HEK293 (cell line): ENCODE results near the gene MTMR2.

Experiments
- OSR2 ChIP-seq: fragments of 450-650 bp; formaldehyde crosslinking; IDR thresholded peaks from 2 replicates; pipeline ENCODE4 v1.5.1; 2016; ENCODE audit warnings: missing biosample characterization, missing genetic modification characterization
- ZBTB8A ChIP-seq: fragments of 450-650 bp; formaldehyde crosslinking; IDR thresholded peaks from 2 replicates; pipeline ENCODE4 v1.5.1; 2016; ENCODE audit warnings: missing biosample characterization, missing genetic modification characterization
- ZFP3 ChIP-seq: fragments of 450-650 bp; formaldehyde crosslinking; IDR thresholded peaks from 2 replicates; pipeline ENCODE4 v1.5.1; 2016; ENCODE audit warnings: low read depth, missing biosample characterization, missing genetic modification characterization
- ZNF114 ChIP-seq: fragments of 450-650 bp; formaldehyde crosslinking; IDR thresholded peaks from 2 replicates; pipeline ENCODE4 v1.5.0; 2017; ENCODE audit warnings: missing biosample characterization, missing genetic modification characterization
- ZNF354C ChIP-seq: fragments of 450-650 bp; formaldehyde crosslinking; IDR thresholded peaks from 2 replicates; pipeline ENCODE4 v1.5.1; 2016; ENCODE audit warnings: missing biosample characterization, missing genetic modification characterization, low read depth, borderline replicate concordance
- ZNF660 ChIP-seq: fragments of 450-650 bp; IDR thresholded peaks from 2 replicates; pipeline ENCODE4 v1.5.1; 2018; ENCODE audit warnings: missing biosample characterization, mild to moderate bottlenecking, missing genetic modification characterization
- ZNF843 ChIP-seq: fragments of 450-650 bp; formaldehyde crosslinking; IDR thresholded peaks from 2 replicates; pipeline ENCODE4 v1.5.1; 2016; ENCODE audit warnings: missing biosample characterization, missing genetic modification characterization
- ZXDB ChIP-seq: fragments of 450-650 bp; formaldehyde crosslinking; IDR thresholded peaks from 2 replicates; pipeline ENCODE4 v1.5.1; 2016; ENCODE audit warnings: missing biosample characterization, missing genetic modification characterization
- TF ChIP-seq, protein P1 (sequence below): fragments of 450-650 bp; formaldehyde crosslinking; IDR thresholded peaks from 2 replicates; pipeline ENCODE4 v1.5.1; 2016; ENCODE audit warnings: missing biosample characterization, missing genetic modification characterization
- TF ChIP-seq, protein P2 (sequence below): fragments of 450-650 bp; formaldehyde crosslinking; IDR thresholded peaks from 2 replicates; pipeline ENCODE4 v1.5.1; 2016; ENCODE audit warnings: missing biosample characterization, missing genetic modification characterization
- TF ChIP-seq, protein P3 (sequence below): fragments of 450-650 bp; formaldehyde crosslinking; IDR thresholded peaks from 2 replicates; pipeline ENCODE4 v1.5.1; 2017; ENCODE audit warnings: missing biosample characterization, missing genetic modification characterization
- TF ChIP-seq, protein P4 (sequence below): fragments of 450-650 bp; formaldehyde crosslinking; optimal IDR thresholded peaks from 2 replicates; pipeline ENCODE3; 2016; ENCODE audit warnings: missing biosample characterization, mild to moderate bottlenecking, missing genetic modification characterization
- TF ChIP-seq, protein P5 (sequence below): fragments of 450-650 bp; formaldehyde crosslinking; IDR thresholded peaks from 2 replicates; pipeline ENCODE4 v1.5.1; 2016; ENCODE audit warnings: missing biosample characterization, missing genetic modification characterization, borderline replicate concordance

MTMR2 gene

DNA sequence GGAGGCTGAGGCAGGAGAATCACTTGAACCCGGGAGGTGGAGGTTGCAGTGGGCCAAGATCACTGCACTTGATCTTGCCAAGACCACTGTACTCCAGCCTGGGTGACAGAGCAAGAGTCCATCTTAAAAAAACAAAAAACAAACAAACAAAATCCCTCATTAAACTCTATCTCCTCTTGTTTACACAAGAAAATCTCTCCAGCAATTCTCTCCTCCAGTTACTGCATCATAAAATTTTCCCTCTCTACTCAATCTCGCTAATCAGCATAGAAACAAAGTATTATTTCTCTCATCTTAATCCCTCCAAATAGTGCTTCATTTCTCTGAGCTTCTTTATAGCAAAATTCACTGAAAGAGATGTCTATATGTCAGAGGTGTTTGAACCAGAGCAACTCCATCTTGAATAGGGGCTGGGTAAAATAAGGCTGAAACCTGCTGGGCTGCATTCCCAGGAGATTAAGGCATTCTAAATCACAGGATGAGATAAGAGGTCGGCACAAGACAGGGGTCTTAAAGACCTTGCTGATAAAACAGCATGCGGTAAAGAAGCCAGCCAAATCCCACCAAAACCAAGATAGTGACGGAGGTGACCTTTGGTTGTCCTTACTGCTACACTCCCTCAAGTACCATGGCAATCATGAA lies 19.8 kb downstream of the MTMR2 start (continued):
- TF ChIP-seq ZNF660 (tag by site-specific recombination) (no peak), OSR2 (no peak), ZXDB (peak; percentile 41; the same call in 1 of the 2 replicates), ZBTB8A (peak; percentile 66), ZNF114 (tag by site-specific recombination) (no peak), ZNF843 (tag by site-specific recombination) (0 out of 2 replicates have a peak, but pooled peaks have one; percentile 23), ZFP3 (tag by site-specific recombination) (no peak), ZNF354C (tag by site-specific recombination) (no peak)
- TF ChIP-seq, protein P1, sequence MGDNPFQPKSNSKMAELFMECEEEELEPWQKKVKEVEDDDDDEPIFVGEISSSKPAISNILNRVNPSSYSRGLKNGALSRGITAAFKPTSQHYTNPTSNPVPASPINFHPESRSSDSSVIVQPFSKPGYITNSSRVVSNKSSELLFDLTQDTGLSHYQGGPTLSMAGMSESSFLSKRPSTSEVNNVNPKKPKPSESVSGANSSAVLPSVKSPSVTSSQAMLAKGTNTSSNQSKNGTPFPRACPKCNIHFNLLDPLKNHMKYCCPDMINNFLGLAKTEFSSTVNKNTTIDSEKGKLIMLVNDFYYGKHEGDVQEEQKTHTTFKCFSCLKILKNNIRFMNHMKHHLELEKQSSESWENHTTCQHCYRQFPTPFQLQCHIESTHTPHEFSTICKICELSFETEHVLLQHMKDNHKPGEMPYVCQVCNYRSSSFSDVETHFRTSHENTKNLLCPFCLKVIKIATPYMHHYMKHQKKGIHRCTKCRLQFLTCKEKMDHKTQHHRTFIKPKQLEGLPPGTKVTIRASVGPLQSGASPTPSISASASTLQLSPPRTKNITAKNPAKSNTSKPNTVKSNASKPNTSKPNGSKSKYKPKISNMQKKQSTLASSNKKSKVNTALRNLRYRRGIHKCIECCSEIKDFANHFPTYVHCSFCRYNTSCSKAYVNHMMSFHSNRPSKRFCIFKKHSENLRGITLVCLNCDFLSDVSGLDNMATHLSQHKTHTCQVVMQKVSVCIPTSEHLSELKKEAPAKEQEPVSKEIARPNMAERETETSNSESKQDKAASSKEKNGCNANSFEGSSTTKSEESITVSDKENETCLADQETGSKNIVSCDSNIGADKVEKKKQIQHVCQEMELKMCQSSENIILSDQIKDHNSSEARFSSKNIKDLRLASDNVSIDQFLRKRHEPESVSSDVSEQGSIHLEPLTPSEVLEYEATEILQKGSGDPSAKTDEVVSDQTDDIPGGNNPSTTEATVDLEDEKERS, result no peak
- TF ChIP-seq, protein P2, sequence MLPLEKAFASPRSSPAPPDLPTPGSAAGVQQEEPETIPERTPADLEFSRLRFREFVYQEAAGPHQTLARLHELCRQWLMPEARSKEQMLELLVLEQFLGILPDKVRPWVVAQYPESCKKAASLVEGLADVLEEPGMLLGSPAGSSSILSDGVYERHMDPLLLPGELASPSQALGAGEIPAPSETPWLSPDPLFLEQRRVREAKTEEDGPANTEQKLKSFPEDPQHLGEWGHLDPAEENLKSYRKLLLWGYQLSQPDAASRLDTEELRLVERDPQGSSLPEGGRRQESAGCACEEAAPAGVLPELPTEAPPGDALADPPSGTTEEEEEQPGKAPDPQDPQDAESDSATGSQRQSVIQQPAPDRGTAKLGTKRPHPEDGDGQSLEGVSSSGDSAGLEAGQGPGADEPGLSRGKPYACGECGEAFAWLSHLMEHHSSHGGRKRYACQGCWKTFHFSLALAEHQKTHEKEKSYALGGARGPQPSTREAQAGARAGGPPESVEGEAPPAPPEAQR (tag by site-specific recombination), result no peak
- TF ChIP-seq, protein P3, sequence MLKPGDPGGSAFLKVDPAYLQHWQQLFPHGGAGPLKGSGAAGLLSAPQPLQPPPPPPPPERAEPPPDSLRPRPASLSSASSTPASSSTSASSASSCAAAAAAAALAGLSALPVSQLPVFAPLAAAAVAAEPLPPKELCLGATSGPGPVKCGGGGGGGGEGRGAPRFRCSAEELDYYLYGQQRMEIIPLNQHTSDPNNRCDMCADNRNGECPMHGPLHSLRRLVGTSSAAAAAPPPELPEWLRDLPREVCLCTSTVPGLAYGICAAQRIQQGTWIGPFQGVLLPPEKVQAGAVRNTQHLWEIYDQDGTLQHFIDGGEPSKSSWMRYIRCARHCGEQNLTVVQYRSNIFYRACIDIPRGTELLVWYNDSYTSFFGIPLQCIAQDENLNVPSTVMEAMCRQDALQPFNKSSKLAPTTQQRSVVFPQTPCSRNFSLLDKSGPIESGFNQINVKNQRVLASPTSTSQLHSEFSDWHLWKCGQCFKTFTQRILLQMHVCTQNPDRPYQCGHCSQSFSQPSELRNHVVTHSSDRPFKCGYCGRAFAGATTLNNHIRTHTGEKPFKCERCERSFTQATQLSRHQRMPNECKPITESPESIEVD (tag by site-specific recombination), result peak; percentile 44; the same call in 1 of the 2 replicates
- TF ChIP-seq, protein P4, sequence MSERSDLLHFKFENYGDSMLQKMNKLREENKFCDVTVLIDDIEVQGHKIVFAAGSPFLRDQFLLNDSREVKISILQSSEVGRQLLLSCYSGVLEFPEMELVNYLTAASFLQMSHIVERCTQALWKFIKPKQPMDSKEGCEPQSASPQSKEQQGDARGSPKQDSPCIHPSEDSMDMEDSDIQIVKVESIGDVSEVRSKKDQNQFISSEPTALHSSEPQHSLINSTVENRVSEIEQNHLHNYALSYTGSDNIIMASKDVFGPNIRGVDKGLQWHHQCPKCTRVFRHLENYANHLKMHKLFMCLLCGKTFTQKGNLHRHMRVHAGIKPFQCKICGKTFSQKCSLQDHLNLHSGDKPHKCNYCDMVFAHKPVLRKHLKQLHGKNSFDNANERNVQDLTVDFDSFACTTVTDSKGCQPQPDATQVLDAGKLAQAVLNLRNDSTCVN (tag by site-specific recombination), result no peak
- TF ChIP-seq, protein P5, sequence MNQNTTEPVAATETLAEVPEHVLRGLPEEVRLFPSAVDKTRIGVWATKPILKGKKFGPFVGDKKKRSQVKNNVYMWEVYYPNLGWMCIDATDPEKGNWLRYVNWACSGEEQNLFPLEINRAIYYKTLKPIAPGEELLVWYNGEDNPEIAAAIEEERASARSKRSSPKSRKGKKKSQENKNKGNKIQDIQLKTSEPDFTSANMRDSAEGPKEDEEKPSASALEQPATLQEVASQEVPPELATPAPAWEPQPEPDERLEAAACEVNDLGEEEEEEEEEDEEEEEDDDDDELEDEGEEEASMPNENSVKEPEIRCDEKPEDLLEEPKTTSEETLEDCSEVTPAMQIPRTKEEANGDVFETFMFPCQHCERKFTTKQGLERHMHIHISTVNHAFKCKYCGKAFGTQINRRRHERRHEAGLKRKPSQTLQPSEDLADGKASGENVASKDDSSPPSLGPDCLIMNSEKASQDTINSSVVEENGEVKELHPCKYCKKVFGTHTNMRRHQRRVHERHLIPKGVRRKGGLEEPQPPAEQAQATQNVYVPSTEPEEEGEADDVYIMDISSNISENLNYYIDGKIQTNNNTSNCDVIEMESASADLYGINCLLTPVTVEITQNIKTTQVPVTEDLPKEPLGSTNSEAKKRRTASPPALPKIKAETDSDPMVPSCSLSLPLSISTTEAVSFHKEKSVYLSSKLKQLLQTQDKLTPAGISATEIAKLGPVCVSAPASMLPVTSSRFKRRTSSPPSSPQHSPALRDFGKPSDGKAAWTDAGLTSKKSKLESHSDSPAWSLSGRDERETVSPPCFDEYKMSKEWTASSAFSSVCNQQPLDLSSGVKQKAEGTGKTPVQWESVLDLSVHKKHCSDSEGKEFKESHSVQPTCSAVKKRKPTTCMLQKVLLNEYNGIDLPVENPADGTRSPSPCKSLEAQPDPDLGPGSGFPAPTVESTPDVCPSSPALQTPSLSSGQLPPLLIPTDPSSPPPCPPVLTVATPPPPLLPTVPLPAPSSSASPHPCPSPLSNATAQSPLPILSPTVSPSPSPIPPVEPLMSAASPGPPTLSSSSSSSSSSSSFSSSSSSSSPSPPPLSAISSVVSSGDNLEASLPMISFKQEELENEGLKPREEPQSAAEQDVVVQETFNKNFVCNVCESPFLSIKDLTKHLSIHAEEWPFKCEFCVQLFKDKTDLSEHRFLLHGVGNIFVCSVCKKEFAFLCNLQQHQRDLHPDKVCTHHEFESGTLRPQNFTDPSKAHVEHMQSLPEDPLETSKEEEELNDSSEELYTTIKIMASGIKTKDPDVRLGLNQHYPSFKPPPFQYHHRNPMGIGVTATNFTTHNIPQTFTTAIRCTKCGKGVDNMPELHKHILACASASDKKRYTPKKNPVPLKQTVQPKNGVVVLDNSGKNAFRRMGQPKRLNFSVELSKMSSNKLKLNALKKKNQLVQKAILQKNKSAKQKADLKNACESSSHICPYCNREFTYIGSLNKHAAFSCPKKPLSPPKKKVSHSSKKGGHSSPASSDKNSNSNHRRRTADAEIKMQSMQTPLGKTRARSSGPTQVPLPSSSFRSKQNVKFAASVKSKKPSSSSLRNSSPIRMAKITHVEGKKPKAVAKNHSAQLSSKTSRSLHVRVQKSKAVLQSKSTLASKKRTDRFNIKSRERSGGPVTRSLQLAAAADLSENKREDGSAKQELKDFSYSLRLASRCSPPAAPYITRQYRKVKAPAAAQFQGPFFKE (tag by site-specific recombination), result no peak
